ENCODE data around the gene MAPK12. TPM values are rescaled to one million over a fixed set of nuclear protein-coding genes. Genes with fewer than 3 reads are reported as not detected.

MAPK12 gene
- total and polyA plus RNA-seq, 2 donors (not counting 3 experiments of a cell fraction or from before 2014, with no cell fraction given), result 72.3 to 86.8 TPM

DNA sequence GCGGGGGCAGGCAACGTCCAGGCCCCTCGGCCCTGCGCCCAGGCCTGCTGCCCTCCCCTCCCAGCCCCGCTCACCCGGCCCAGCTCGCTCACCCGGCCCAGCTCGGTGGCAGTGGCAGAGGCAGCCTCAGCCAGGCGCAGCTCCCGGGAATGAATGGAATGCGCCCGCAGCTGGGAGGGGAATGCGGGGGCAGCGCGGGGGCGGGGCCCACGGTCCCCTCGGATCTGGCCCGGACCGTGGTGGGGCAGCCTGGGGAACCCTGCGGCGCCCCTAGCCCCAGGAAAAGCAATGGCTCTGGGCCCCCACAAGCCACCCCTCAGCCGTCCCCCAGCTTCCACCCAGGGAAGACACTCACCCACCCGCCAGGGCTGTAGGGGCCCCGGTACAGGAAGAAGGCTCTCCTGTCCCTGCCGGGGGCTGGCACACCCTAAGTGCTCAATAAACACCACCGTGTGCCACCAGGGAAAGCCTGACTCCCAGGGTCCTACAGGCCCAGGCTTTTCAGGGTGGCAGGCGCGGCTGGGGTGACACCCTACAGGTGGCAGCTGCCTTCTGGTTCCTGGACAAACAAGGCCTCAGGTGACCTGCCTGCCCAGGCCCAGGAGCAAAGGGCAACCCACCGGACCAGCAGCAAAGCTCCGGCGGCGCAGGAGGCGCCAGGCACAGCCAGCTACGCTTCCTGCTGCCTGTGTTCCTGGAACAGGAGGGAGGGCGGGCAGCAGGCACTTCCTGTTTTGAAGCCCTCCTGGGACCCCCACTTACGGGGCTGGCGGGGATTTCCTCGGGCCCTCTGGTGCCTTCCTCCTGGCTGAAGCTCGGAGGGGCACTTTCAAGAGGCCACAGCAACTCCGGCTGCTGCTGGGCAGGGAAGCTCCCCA lies 32.2 kb upstream of the MAPK12 start:
- TF ChIP-seq, protein P1, sequence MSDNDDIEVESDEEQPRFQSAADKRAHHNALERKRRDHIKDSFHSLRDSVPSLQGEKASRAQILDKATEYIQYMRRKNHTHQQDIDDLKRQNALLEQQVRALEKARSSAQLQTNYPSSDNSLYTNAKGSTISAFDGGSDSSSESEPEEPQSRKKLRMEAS (IDR thresholded peaks at IDR 0.05; ENCODE audit: insufficient read depth, insufficient read length), result no peak
- TF ChIP-seq POLR2A (IDR thresholded peaks at IDR 0.05; ENCODE audit: low read depth, low read length) (peak; percentile 9), FOS (IDR thresholded peaks at IDR 0.05; ENCODE audit: borderline replicate concordance, insufficient read depth, low read length) (no peak), GATA2 (IDR thresholded peaks at IDR 0.05; ENCODE audit: insufficient read depth, insufficient read length, low read depth, low read length) (no peak), MYC (IDR thresholded peaks at IDR 0.05; ENCODE audit: low read depth, low read length) (no peak), EZH2 (IDR thresholded peaks at IDR 0.05; ENCODE audit: borderline replicate concordance, low read depth, low read length, severe bottlenecking) (no peak), POLR2AphosphoS5 (IDR thresholded peaks at IDR 0.05; ENCODE audit: insufficient read depth, low read depth, low read length) (peak; percentile 14), JUN (IDR thresholded peaks at IDR 0.05; ENCODE audit: borderline replicate concordance, insufficient read depth, insufficient read length, low read depth) (no peak)
- TF ChIP-seq, protein P2, sequence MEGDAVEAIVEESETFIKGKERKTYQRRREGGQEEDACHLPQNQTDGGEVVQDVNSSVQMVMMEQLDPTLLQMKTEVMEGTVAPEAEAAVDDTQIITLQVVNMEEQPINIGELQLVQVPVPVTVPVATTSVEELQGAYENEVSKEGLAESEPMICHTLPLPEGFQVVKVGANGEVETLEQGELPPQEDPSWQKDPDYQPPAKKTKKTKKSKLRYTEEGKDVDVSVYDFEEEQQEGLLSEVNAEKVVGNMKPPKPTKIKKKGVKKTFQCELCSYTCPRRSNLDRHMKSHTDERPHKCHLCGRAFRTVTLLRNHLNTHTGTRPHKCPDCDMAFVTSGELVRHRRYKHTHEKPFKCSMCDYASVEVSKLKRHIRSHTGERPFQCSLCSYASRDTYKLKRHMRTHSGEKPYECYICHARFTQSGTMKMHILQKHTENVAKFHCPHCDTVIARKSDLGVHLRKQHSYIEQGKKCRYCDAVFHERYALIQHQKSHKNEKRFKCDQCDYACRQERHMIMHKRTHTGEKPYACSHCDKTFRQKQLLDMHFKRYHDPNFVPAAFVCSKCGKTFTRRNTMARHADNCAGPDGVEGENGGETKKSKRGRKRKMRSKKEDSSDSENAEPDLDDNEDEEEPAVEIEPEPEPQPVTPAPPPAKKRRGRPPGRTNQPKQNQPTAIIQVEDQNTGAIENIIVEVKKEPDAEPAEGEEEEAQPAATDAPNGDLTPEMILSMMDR (IDR thresholded peaks at IDR 0.05; ENCODE audit: extremely low read depth in 1 of 2, insufficient read depth in 1 of 2, low read depth in 1 of 2, low read length in 2 of 2), result peak in 1 of 2 donors; percentile 1
- H3K9me3 ChIP-seq (replicated peaks; ENCODE audit: control insufficient read depth, insufficient read depth, low read length), result no peaks in the 10 kb centered on the region
- H3K4me3 ChIP-seq (replicated peaks in 1 of 3; ENCODE audit: insufficient read depth in 1 of 3, low read depth in 1 of 3, low read length in 3 of 3), result peak overlapping the region in 2 of 3 experiments; percentile 6 to 22
- no peaks in the 10 kb centered on the region for H4K20me1 ChIP-seq (replicated peaks; ENCODE audit: control insufficient read depth, extremely low read depth, insufficient read depth, low read length)
- H3K9ac ChIP-seq (replicated peaks; ENCODE audit: extremely low read depth, insufficient read depth, low read length), result peak overlapping the region; percentile 67
- FAIRE-seq (peak; percentile 90), DNase-seq (ENCODE audit: low read depth, low spot score) (peak; percentile 83)
- peaks cover 81% of the 10 kb centered on the region for H3K79me2 ChIP-seq (ENCODE audit: control insufficient read depth, insufficient read depth, low read length)
- dilution Hi-C loops (cut with MboI; ENCODE audit: extremely low pct_ligation_motif_present, low sequenced_read_pairs) (no loop called here), intact Hi-C loops (cut with micrococcal nuclease) (loop anchor here (1.0 to 5.0 kb wide), 3 partner anchors 13 to 49 kb away; partner anchors contain the start of gene PPP6R2)
- BruUV-seq (replicated peaks), result no TSS peak
- no peak overlapping the region for H2AFZ ChIP-seq (ENCODE audit: low read depth, low read length)
- H3K27ac ChIP-seq (ENCODE audit: insufficient read depth, low read depth, low read length), result peak overlapping the region; percentile 92
- CTCF ChIA-PET, result interaction anchor here (0.9 to 5.8 kb wide), 12 partner anchors 10 to 232 kb away, joined by 3 to 29 read pairs (median 8); partner anchors contain the start of gene DENND6B
- H3K36me3 ChIP-seq (ENCODE audit: control insufficient read depth in 2 of 2, extremely low read depth in 1 of 2, insufficient read depth in 2 of 2, low read length in 2 of 2), result peaks cover 10 to 30% of the 10 kb centered on the region in 2 experiments
- no peaks in the 10 kb centered on the region for H3K9me1 ChIP-seq (replicated peaks; ENCODE audit: control insufficient read depth, extremely low read depth, insufficient read depth, low read length)
- no peaks in the 10 kb centered on the region for H3K27me3 ChIP-seq (ENCODE audit: control insufficient read depth in 2 of 2, insufficient read depth in 2 of 2, low read length in 2 of 2)
- H3K4me1 ChIP-seq (ENCODE audit: control insufficient read depth, extremely low read depth, insufficient read depth, low read length), result peaks cover 20% of the 10 kb centered on the region
- POLR2A ChIA-PET, result interaction anchor here (0.9 to 2.0 kb wide), 2 partner anchors 11 to 13 kb away, joined by 4 to 9 read pairs; no protein-coding TSS in a partner anchor
- H3K4me2 ChIP-seq (ENCODE audit: insufficient read depth, low read length), result peak overlapping the region; percentile 40

Data from endothelial cell of umbilical vein (primary cell).